Caco-2 (cell line): ENCODE measurements around the gene WWOX. TPM values are rescaled to one million over a fixed set of nuclear protein-coding genes. Genes with fewer than 3 reads are reported as not detected.

Source experiments
- BruUV-seq: library from RNA; stranded (reverse); fragments of 400-500 nt; replicated peaks from 2 replicates; lab custom pipeline; 2021; lab: Mats Ljungman, UMichigan
- CTCF ChIA-PET: fragments of 300-600 bp; sonication (Branson Sonifier 250); formaldehyde crosslinking; loops from one replicate; lab custom pipeline; 2022; ENCODE audit warnings: antibody characterized with exemption; lab: Charles Lee
- POLR2A ChIA-PET: fragments of 300-600 bp; sonication (Branson Sonifier 250); formaldehyde crosslinking; loops from one replicate; lab custom pipeline; 2022; ENCODE audit warnings: antibody characterized with exemption; lab: Charles Lee
- DNase-seq, 2 experiments: peaks; one replicate each; pipeline versions ENCODE4 v3.0.0 to v3.0.0-alpha.2; 2020 to 2022
- H3K27me3 ChIP-seq: replicated peaks from 2 replicates; pipeline ENCODE4 v1.6.0; 2011; ENCODE audit warnings: low read length; ENCODE audit not compliant: control insufficient read depth, insufficient read depth
- H3K36me3 ChIP-seq: 2 replicates; pipeline ENCODE4 v1.5.1; 2011; ENCODE audit warnings: low read length; ENCODE audit not compliant: control insufficient read depth, insufficient read depth
- H3K4me1 ChIP-seq: fragments of 250-450 bp; sonication (Bioruptor Pico); 2 replicates; pipeline ENCODE4 v1.5.1; 2020; ENCODE audit warnings: mild to moderate bottlenecking
- H3K4me3 ChIP-seq: 2 replicates; pipeline ENCODE4 v1.5.1; 2011; ENCODE audit warnings: low read depth, mild to moderate bottlenecking, control low read depth, low read length
- H3K9me3 ChIP-seq: fragments of 250-450 bp; sonication (Bioruptor Pico); 2 replicates; pipeline ENCODE4 v1.5.1; 2020; ENCODE audit warnings: mild to moderate bottlenecking, moderate library complexity
- H3K27ac Mint-ChIP-seq: one replicate; pipeline ENCODE4 v1.8.0; 2022; ENCODE audit warnings: mixed read lengths; ENCODE audit not compliant: unreplicated experiment
- H3K27me3 Mint-ChIP-seq: one replicate; pipeline ENCODE4 v1.8.0; 2022; ENCODE audit warnings: mixed read lengths; ENCODE audit not compliant: insufficient read depth, unreplicated experiment
- H3K36me3 Mint-ChIP-seq: one replicate; pipeline ENCODE4 v1.8.0; 2022; ENCODE audit warnings: mild to moderate bottlenecking, mixed read lengths; ENCODE audit not compliant: insufficient read depth, unreplicated experiment
- H3K4me1 Mint-ChIP-seq: one replicate; pipeline ENCODE4 v1.8.0; 2022; ENCODE audit warnings: low read depth, mixed read lengths; ENCODE audit not compliant: unreplicated experiment
- H3K4me3 Mint-ChIP-seq: one replicate; pipeline ENCODE4 v1.8.0; 2022; ENCODE audit warnings: mild to moderate bottlenecking, moderate library complexity, mixed read lengths; ENCODE audit not compliant: unreplicated experiment
- H3K9me3 Mint-ChIP-seq: one replicate; pipeline ENCODE4 v1.8.0; 2022; ENCODE audit warnings: mixed read lengths; ENCODE audit not compliant: unreplicated experiment
- intact Hi-C: fragments of 100-400 bp; cut with micrococcal nuclease; formaldehyde crosslinking; loops from one replicate; pipeline ENCODE4 v1.10.0; 2022; ENCODE audit not compliant: unreplicated experiment
- total RNA-seq: library from RNA; stranded (reverse); gene quantifications from 2 replicates; pipeline ENCODE4 v1.2.3, GENCODE V29; 2022
- TF ChIP-seq, protein P1 (sequence below), 2 experiments: fragments of 200-600 bp in 1 of 2; IDR thresholded peaks; 1 replicate in 1 of 2; 2 replicates in 1 of 2; pipeline versions ENCODE4 v1.5.1 to v1.8.0; 2011 to 2022; ENCODE audit warnings: antibody characterized with exemption in 1 of 2, control low read depth in 1 of 2, inconsistent platforms in 1 of 2, low read depth in 1 of 2, low read length in 1 of 2, mild to moderate bottlenecking in 1 of 2, moderate library complexity in 1 of 2; ENCODE audit not compliant: insufficient read depth in 1 of 2, severe bottlenecking in 1 of 2, unreplicated experiment in 1 of 2

The WWOX gene
- total RNA-seq, 1 experiment from 2014 or later = 45.0 TPM

DNA sequence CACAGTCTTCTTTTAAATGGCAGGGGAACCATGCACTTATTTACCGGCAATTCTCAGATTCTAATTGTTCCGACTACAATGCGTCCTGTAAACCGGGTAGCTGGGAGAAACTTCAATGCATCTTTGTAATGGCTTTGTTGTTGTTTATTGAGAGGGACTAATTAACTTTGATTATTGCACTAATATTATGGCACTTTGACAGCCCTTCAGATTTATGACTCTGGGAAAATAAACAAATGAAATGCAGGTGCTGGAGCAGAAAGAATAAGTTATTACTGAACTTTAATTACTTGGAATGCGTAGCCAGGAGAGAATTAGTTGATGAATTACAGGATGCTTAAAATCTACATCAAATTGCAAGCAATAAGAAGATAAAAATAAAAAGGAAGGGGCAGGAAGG lies 77.0 kb downstream of the WWOX start:
- BruUV-seq = no TSS peak
- Mint-ChIP-seq H3K27me3 (no peaks in the 10 kb centered on the region), H3K36me3 (peaks cover 4% of the 10 kb centered on the region), H3K4me3 (no peak overlapping the region), H3K9me3 (no peaks in the 10 kb centered on the region), H3K4me1 (peaks cover 13% of the 10 kb centered on the region), H3K27ac (no peak overlapping the region)
- CTCF ChIA-PET = interaction anchor here (1.1 kb wide), 1 partner anchor 42 kb away, joined by 3 read pairs; no protein-coding TSS in a partner anchor
- POLR2A ChIA-PET = no interaction called here
- Histone ChIP-seq H3K9me3 (no peaks in the 10 kb centered on the region), H3K4me1 (no peaks in the 10 kb centered on the region), H3K27me3 (no peaks in the 10 kb centered on the region), H3K36me3 (no peaks in the 10 kb centered on the region), H3K4me3 (no peak overlapping the region)
- TF ChIP-seq, protein P1, sequence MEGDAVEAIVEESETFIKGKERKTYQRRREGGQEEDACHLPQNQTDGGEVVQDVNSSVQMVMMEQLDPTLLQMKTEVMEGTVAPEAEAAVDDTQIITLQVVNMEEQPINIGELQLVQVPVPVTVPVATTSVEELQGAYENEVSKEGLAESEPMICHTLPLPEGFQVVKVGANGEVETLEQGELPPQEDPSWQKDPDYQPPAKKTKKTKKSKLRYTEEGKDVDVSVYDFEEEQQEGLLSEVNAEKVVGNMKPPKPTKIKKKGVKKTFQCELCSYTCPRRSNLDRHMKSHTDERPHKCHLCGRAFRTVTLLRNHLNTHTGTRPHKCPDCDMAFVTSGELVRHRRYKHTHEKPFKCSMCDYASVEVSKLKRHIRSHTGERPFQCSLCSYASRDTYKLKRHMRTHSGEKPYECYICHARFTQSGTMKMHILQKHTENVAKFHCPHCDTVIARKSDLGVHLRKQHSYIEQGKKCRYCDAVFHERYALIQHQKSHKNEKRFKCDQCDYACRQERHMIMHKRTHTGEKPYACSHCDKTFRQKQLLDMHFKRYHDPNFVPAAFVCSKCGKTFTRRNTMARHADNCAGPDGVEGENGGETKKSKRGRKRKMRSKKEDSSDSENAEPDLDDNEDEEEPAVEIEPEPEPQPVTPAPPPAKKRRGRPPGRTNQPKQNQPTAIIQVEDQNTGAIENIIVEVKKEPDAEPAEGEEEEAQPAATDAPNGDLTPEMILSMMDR (IDR thresholded peaks at IDR 0.05; ENCODE audit: insufficient read depth in 1 of 2, low read depth in 1 of 2, low read length in 1 of 2, severe bottlenecking in 1 of 2, unreplicated experiment in 1 of 2) = no peak
- no peak for DNase-seq
- intact Hi-C loops = no loop called here

DNA sequence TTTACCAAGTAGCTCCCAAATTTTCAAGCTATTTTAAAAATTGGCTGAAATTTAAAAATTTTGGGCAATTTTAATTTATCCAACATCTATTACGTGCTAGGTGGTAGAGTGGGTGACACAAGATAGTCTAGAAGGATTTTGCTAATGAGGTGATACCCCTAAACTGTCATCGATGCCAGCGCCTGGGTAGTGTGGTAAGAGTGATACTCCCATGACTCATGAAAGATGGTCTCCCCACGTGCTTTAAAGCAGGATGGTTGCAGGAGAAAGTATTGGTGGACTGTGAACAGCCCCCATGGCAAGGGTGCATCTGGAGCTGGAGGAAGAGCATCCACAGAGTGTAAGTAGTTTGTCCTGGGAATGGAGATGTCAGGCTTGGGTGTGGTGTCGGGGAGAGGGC lies 77.8 kb downstream of the WWOX start:
- Histone ChIP-seq H3K36me3 (no peaks in the 10 kb centered on the region), H3K4me1 (no peaks in the 10 kb centered on the region), H3K9me3 (no peaks in the 10 kb centered on the region), H3K4me3 (no peak overlapping the region), H3K27me3 (no peaks in the 10 kb centered on the region)
- TF ChIP-seq, protein P1 (IDR thresholded peaks at IDR 0.05; ENCODE audit: insufficient read depth in 1 of 2, low read depth in 1 of 2, low read length in 1 of 2, severe bottlenecking in 1 of 2, unreplicated experiment in 1 of 2) = no peak
- Mint-ChIP-seq H3K9me3 (no peaks in the 10 kb centered on the region), H3K4me1 (peaks cover 13% of the 10 kb centered on the region), H3K27ac (no peak overlapping the region), H3K36me3 (peaks cover 6% of the 10 kb centered on the region), H3K4me3 (no peak overlapping the region), H3K27me3 (no peaks in the 10 kb centered on the region)
- no peak for DNase-seq
- BruUV-seq = no TSS peak
- POLR2A ChIA-PET = no interaction called here
- CTCF ChIA-PET = no interaction called here
- intact Hi-C loops = no loop called here

GRCh38 chr16:78177987-78178386 lies 78.5 kb downstream of the WWOX start:
- intact Hi-C loops = no loop called here
- no peaks in the 10 kb centered on the region for H3K36me3 ChIP-seq
- Mint-ChIP-seq H3K9me3 (no peaks in the 10 kb centered on the region), H3K27ac (no peak overlapping the region), H3K4me1 (peaks cover 13% of the 10 kb centered on the region), H3K36me3 (peaks cover 11% of the 10 kb centered on the region), H3K4me3 (no peak overlapping the region), H3K27me3 (no peaks in the 10 kb centered on the region)
- no TSS peak for BruUV-seq
- POLR2A ChIA-PET = no interaction called here
- H3K4me3 ChIP-seq = no peak overlapping the region
- CTCF ChIA-PET = no interaction called here
- no peak for DNase-seq
- H3K27me3 ChIP-seq = no peaks in the 10 kb centered on the region
- TF ChIP-seq, protein P1 (IDR thresholded peaks at IDR 0.05; ENCODE audit: insufficient read depth in 1 of 2, low read depth in 1 of 2, low read length in 1 of 2, severe bottlenecking in 1 of 2, unreplicated experiment in 1 of 2) = no peak
- no peaks in the 10 kb centered on the region for H3K4me1 ChIP-seq
- H3K9me3 ChIP-seq = no peaks in the 10 kb centered on the region
